A549 (cell line): ENCODE data around the gene HNRNPA3. TPM values are rescaled to one million over a fixed set of nuclear protein-coding genes. Genes with fewer than 3 reads are reported as not detected.
A peak's percentile ranks its signal among the peaks of the same experiment; 100 is the strongest.

Experiments used
- ATAC-seq, 2 experiments: fragments of 200-7000 bp in 1 of 2; fragments of >200 bp in 1 of 2; cut with Nextera tagmentation in 1 of 2; cut with Tn5 transposase in 1 of 2; 3 replicates each; pipeline versions ENCODE4 v1.8.0 to v1.9.1; 2018 to 2020; ENCODE audit warnings: mild to moderate bottlenecking in 1 of 2, moderate library complexity in 1 of 2
- CTCF ChIA-PET: fragments of 300-600 bp; sonication (Branson Sonifier 250); formaldehyde crosslinking; extraction: SDS; loops from one replicate; lab custom pipeline; 2021; ENCODE audit warnings: antibody characterized with exemption, inconsistent platforms; lab: Yijun Ruan, JAX
- POLR2A ChIA-PET: fragments of 350-600 bp; formaldehyde crosslinking; extraction: SDS; loops from one replicate; lab custom pipeline; 2021; ENCODE audit warnings: antibody characterized with exemption, inconsistent platforms; lab: Yijun Ruan, JAX
- DNase-seq, 2 experiments: peaks; one replicate each; pipeline versions ENCODE4 v3.0.0 to v3.0.0-alpha.2; 2011 to 2016; ENCODE audit warnings: low read depth in 1 of 2, low spot score in 1 of 2
- FAIRE-seq: peaks from 2 replicates; lab custom pipeline; 2011; peaks lifted over from hg19 to GRCh38; lab: Jason Lieb, UNC
- H3K27ac ChIP-seq, 2 experiments: fragments of >200 bp; sonication (Bioruptor Twin); formaldehyde crosslinking; 3 replicates each; pipeline ENCODE4 v1.5.1; 2016 to 2017
- H3K4me1 ChIP-seq: fragments of >200 bp; sonication (Bioruptor Twin); formaldehyde crosslinking; 3 replicates; pipeline ENCODE4 v1.6.1; 2016
- H3K4me2 ChIP-seq: fragments of >200 bp; sonication (Bioruptor Twin); formaldehyde crosslinking; 3 replicates; pipeline ENCODE4 v1.6.1; 2016
- H3K4me3 ChIP-seq: fragments of >200 bp; sonication (Bioruptor Twin); formaldehyde crosslinking; 3 replicates; pipeline ENCODE4 v1.5.1; 2016
- H3K9me3 ChIP-seq: fragments of >200 bp; sonication (Bioruptor Twin); formaldehyde crosslinking; 3 replicates; pipeline ENCODE4 v1.6.1; 2016
- BCL3 ChIP-seq: fragments of >200 bp; sonication (Bioruptor Twin); formaldehyde crosslinking; IDR thresholded peaks from 3 replicates; pipeline ENCODE4 v1.6.1; 2016
- CBX2 ChIP-seq: fragments of 200-600 bp; sonication (generic); IDR thresholded peaks from 2 replicates; pipeline ENCODE4 v1.6.1; 2016; ENCODE audit warnings: low read depth, mild to moderate bottlenecking, borderline replicate concordance
- CBX8 ChIP-seq: fragments of 200-600 bp; sonication (generic); IDR thresholded peaks from 2 replicates; pipeline ENCODE4 v1.6.1; 2016
- EHMT2 ChIP-seq: fragments of 200-600 bp; sonication (generic); IDR thresholded peaks from 2 replicates; pipeline ENCODE4 v1.6.1; 2016; ENCODE audit warnings: antibody characterized with exemption, low read depth, mild to moderate bottlenecking, moderate library complexity
- EP300 ChIP-seq, 2 experiments: fragments of >200 bp; sonication (Bioruptor Twin); formaldehyde crosslinking; IDR thresholded peaks; 2 replicates in 1 of 2; 3 replicates in 1 of 2; pipeline ENCODE4 v1.6.1; 2016 to 2017
- ESRRA ChIP-seq: fragments of 150-350 bp; IDR thresholded peaks from 2 replicates; pipeline ENCODE4 v1.6.1; 2014; ENCODE audit warnings: mild to moderate bottlenecking, low read length, borderline replicate concordance
- HDAC2 ChIP-seq: fragments of 200-600 bp; sonication (generic); IDR thresholded peaks from 2 replicates; pipeline ENCODE4 v1.6.1; 2016
- HEYL ChIP-seq: fragments of 250-450 bp; sonication (Bioruptor Pico); IDR thresholded peaks from 2 replicates; pipeline ENCODE4 v1.8.0; 2021; ENCODE audit warnings: mild to moderate bottlenecking, moderate library complexity
- HOXA7 ChIP-seq: fragments of 250-450 bp; sonication (Bioruptor Pico); IDR thresholded peaks from 2 replicates; pipeline ENCODE4 v1.5.0; 2020; ENCODE audit warnings: mild to moderate bottlenecking, moderate library complexity
- HOXB13 ChIP-seq: fragments of 250-450 bp; sonication (Bioruptor Pico); IDR thresholded peaks from 2 replicates; pipeline ENCODE4 v1.5.0; 2020; ENCODE audit warnings: low read depth, mild to moderate bottlenecking, moderate library complexity
- JUN ChIP-seq, 2 experiments: fragments of >200 bp; sonication (Bioruptor Twin); formaldehyde crosslinking; IDR thresholded peaks; 2 replicates in 1 of 2; 3 replicates in 1 of 2; pipeline ENCODE4 v1.6.1; 2016 to 2017
- JUNB ChIP-seq: fragments of >200 bp; sonication (Bioruptor Twin); formaldehyde crosslinking; IDR thresholded peaks from 2 replicates; pipeline ENCODE4 v1.6.1; 2016
- KDM5A ChIP-seq: fragments of 200-600 bp; sonication (generic); IDR thresholded peaks from 2 replicates; pipeline ENCODE4 v1.6.1; 2016; ENCODE audit warnings: antibody characterized with exemption, mild to moderate bottlenecking
- NR3C1 ChIP-seq: fragments of >200 bp; sonication (Bioruptor Twin); formaldehyde crosslinking; IDR thresholded peaks from 3 replicates; pipeline ENCODE4 v1.6.1; 2017
- POLR2AphosphoS2 ChIP-seq: conservative IDR thresholded peaks from 2 replicates; pipeline ENCODE4 v1.6.1; 2012; ENCODE audit warnings: low read length, improper control_type of control experiment, inconsistent platforms
- RAD21 ChIP-seq, 2 experiments: fragments of >200 bp in 1 of 2; sonication (Bioruptor Twin) in 1 of 2; formaldehyde crosslinking in 1 of 2; IDR thresholded peaks in 1 of 2; conservative IDR thresholded peaks in 1 of 2; 2 replicates in 1 of 2; 3 replicates in 1 of 2; pipeline ENCODE4 v1.6.1; 2012 to 2018; ENCODE audit warnings: inconsistent platforms in 1 of 2
- SMC3 ChIP-seq: fragments of >200 bp; sonication (Bioruptor Twin); formaldehyde crosslinking; IDR thresholded peaks from 3 replicates; pipeline ENCODE4 v1.6.1; 2018; ENCODE audit warnings: inconsistent platforms
- USF2 ChIP-seq: fragments of 450-650 bp; IDR thresholded peaks from 2 replicates; pipeline ENCODE4 v1.6.1; 2014; ENCODE audit warnings: antibody characterized with exemption
- ZC3H11A ChIP-seq: fragments of 450-650 bp; IDR thresholded peaks from 2 replicates; pipeline ENCODE4 v1.6.1; 2014; ENCODE audit warnings: antibody characterized with exemption, mild to moderate bottlenecking
- ZSCAN20 ChIP-seq: fragments of 250-450 bp; sonication (Bioruptor Pico); IDR thresholded peaks from 2 replicates; pipeline ENCODE4 v1.8.0; 2022; ENCODE audit warnings: mild to moderate bottlenecking, moderate library complexity
- WGBS: methylation state at CpG from one replicate; pipeline ENCODE4 v1.1.6; 2017; ENCODE audit errors: missing lambda C conversion rate; 5-methylcytosine and 5-hydroxymethylcytosine counted together
- polyA plus RNA-seq, 4 experiments: library from polyadenylated mRNA; depleted of rRNA in 3 of 4; stranded (reverse); fragments of >200 nt; fragmentation: RNase III in 1 of 4; extraction: RNeasy Plus Mini Kit Qiagen cat#74134 plus additional on column Dnase treatment in 1 of 4; gene quantifications; 2 replicates in 3 of 4; 3 replicates in 1 of 4; pipeline ENCODE4 v1.2.3, GENCODE V29; 2011 to 2017
- TF ChIP-seq, protein P1 (sequence below): fragments of >200 bp; sonication (Bioruptor Twin); formaldehyde crosslinking; IDR thresholded peaks from 2 replicates; pipeline ENCODE4 v1.6.1; 2016
- TF ChIP-seq, protein P2 (sequence below): IDR thresholded peaks from 2 replicates; pipeline ENCODE4 v1.6.1; 2012; ENCODE audit warnings: low read depth, borderline replicate concordance

HNRNPA3 gene
- polyA plus RNA-seq, 2 of the 4 experiments (the other 2 are of a cell fraction), result 357 to 755 TPM

DNA sequence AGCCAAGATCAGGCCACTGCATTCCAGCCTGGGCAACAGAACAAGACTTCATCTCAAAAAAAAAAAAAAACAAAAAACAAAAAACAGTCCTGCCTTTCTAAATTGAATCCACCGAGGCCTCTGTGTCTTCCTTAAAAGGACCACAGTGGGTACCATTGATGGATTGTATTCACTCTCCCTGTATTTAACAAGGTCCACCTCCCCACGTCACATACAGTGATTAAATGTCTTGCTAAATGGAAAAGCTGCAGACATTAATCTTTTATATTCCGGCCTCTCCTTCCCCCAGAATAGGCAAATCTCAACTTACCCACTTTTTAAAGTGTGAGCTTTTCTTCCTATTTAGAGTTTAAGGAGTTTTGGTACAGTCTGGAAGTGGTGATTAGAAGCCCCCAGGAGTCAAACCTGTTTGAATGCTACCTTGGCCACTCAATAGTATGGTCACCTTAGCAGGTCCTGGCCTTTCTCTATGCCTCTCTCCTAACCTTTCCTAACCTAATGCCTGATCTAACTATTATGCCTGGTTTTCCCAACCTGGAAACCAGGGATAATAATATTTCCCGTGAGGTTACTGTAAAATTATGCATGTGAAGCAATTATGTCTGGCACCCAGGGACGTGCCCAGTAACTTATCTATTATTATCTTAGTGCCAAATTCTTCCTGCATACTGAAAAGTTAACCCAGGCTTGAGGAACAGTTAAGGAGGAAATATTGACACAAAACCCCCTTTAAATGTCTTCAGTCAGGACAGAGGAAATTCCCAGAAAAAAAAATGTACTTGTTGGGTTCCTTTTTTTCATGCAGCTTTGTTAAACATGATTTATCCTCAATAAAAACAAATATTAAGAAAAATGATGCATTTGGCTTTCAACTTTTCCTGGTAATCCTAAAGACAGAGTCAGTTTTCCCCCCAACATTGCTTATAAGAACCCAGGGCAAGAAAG lies 48.8 kb downstream of the HNRNPA3 start:
- peaks cover 6% of the 10 kb centered on the region; the same call in 1 of the 3 replicates for H3K9me3 ChIP-seq
- no peak for FAIRE-seq
- no peak for DNase-seq
- POLR2A ChIA-PET, result interaction anchor here (0.8 to 1.1 kb wide), 3 partner anchors 9 to 96 kb away, joined by 3 to 6 read pairs (median 4); no protein-coding TSS in a partner anchor
- 7% methylated on average over 5 of the region's 5 CpGs for WGBS
- no peak for ATAC-seq
- CTCF ChIA-PET, result interaction anchor here (0.6 to 12.5 kb wide), 2 partner anchors 66 to 98 kb away, joined by 5 to 123 read pairs; no protein-coding TSS in a partner anchor
- H3K4me3 ChIP-seq, result peak overlapping the region; percentile 92
- H3K4me2 ChIP-seq, result peak overlapping the region; percentile 88
- peaks cover 28% of the 10 kb centered on the region for H3K4me1 ChIP-seq
- peak overlapping the region; percentile 80 to 100 for H3K27ac ChIP-seq
- TF ChIP-seq POLR2AphosphoS2 (0 out of 2 replicates have a peak, but pooled peaks have one; percentile 52), EP300 (IDR thresholded peaks at IDR 0.05) (no peak)

- ChIA-PET POLR2A (no interaction called here), CTCF (interaction anchor here (12.5 kb wide), 1 partner anchor 98 kb away, joined by 123 read pairs; no protein-coding TSS in a partner anchor)
- H3K4me1 ChIP-seq, result peaks cover 28% of the 10 kb centered on the region
- peak overlapping the region; percentile 80 to 100 for H3K27ac ChIP-seq
- peak overlapping the region; percentile 88 for H3K4me2 ChIP-seq
- peaks cover 6% of the 10 kb centered on the region; the same call in 1 of the 3 replicates for H3K9me3 ChIP-seq
- FAIRE-seq, result no peak
- TF ChIP-seq CBX2 (no peak), USF2 (no peak), HOXB13 (CRISPR knock-in tag) (no peak), JUNB (no peak), JUN (IDR thresholded peaks at IDR 0.05) (no peak), NR3C1 (no peak)
- TF ChIP-seq, protein P1, sequence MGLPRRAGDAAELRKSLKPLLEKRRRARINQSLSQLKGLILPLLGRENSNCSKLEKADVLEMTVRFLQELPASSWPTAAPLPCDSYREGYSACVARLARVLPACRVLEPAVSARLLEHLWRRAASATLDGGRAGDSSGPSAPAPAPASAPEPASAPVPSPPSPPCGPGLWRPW, result no peak
- peak overlapping the region; percentile 92 for H3K4me3 ChIP-seq
- no peak for DNase-seq
- ATAC-seq, result no peak
- WGBS, result 7% methylated on average over 2 of the region's 2 CpGs
These were observed 49.5 kb downstream of the HNRNPA3 start for GRCh38 chr2:177262092-177262491.

GRCh38 chr2:177262958-177263450 lies 50.4 kb downstream of the HNRNPA3 start:
- FAIRE-seq (no peak), DNase-seq (no peak), ATAC-seq (no peak)
- Histone ChIP-seq H3K4me1 (peaks cover 33% of the 10 kb centered on the region), H3K27ac (peak overlapping the region; percentile 99 to 100), H3K9me3 (peaks cover 3% of the 10 kb centered on the region; the same call in 1 of the 3 replicates), H3K4me2 (peak overlapping the region; percentile 88), H3K4me3 (peak overlapping the region; percentile 92)
- ChIA-PET CTCF (interaction anchor here (0.6 to 12.5 kb wide), 28 partner anchors 9 to 463 kb away, joined by 3 to 123 read pairs (median 6); no protein-coding TSS in a partner anchor), POLR2A (interaction anchor here (0.6 to 2.9 kb wide), 15 partner anchors 8 to 135 kb away, joined by 3 to 48 read pairs (median 3); partner anchors contain the start of gene HNRNPA3)
- 0% methylated on average over 6 of the region's 6 CpGs for WGBS
- TF ChIP-seq HOXA7, result 0 out of 2 replicates have a peak, but pooled peaks have one; percentile 3
- no peak for TF ChIP-seq CBX8
- 0 out of 2 replicates have a peak, but pooled peaks have one; percentile 34 for TF ChIP-seq ZSCAN20

GRCh38 chr2:177263451-177264208 lies 51.0 kb downstream of the HNRNPA3 start:
- 1% methylated on average over 12 of the region's 81 CpGs for WGBS
- Histone ChIP-seq H3K27ac (peak overlapping the region; percentile 99 to 100), H3K4me2 (peak overlapping the region; percentile 88), H3K4me3 (peak overlapping the region; percentile 92), H3K4me1 (peaks cover 39% of the 10 kb centered on the region), H3K9me3 (no peaks in the 10 kb centered on the region)
- ChIA-PET POLR2A (interaction anchor here (0.6 to 2.9 kb wide), 21 partner anchors 9 to 134 kb away, joined by 3 to 48 read pairs (median 3); partner anchors contain the start of genes AGPS and HNRNPA3), CTCF (interaction anchor here (0.5 to 12.5 kb wide), 41 partner anchors 10 to 463 kb away, joined by 3 to 123 read pairs (median 5); no protein-coding TSS in a partner anchor)
- DNase-seq (peak; percentile 69 to 99), FAIRE-seq (no peak), ATAC-seq (peak; percentile 65 to 72)
- TF ChIP-seq BCL3 (peak; percentile 91), ESRRA (no peak), EHMT2 (no peak), HDAC2 (no peak), ZSCAN20 (no peak), SMC3 (peak; percentile 96), KDM5A (no peak), HEYL (CRISPR knock-in tag) (no peak), ZC3H11A (no peak), EP300 (IDR thresholded peaks at IDR 0.05) (peak; percentile 72 to 85; a peak in 3 of 5 replicates), RAD21 (conservative IDR thresholded peaks at IDR 0.05 in 1 of 2, IDR thresholded peaks at IDR 0.05 in 1 of 2) (peak; percentile 63 to 85), USF2 (no peak)
- TF ChIP-seq, protein P2, sequence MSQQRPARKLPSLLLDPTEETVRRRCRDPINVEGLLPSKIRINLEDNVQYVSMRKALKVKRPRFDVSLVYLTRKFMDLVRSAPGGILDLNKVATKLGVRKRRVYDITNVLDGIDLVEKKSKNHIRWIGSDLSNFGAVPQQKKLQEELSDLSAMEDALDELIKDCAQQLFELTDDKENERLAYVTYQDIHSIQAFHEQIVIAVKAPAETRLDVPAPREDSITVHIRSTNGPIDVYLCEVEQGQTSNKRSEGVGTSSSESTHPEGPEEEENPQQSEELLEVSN, result peak; percentile 46
